Activated naive CD4-positive, alpha-beta T cell treated with Interleukin-2 at 50 U/mL for 16 hours (primary cell): Measurements from ENCODE around the gene PCDHA3.
"Not testable (repeated sequence)": the region's sequence is repeated elsewhere in the genome, so short reads cannot be mapped to it uniquely, and the experiment has no call there.

ENCODE experiments used
- DNase-seq: peaks from one replicate; pipeline ENCODE4 v3.0.0-alpha.2; 2020

PCDHA3 gene

GRCh38 chr5:140800816-140801493 lies at the start of gene PCDHA3:
Gene PCDHA3 (plus strand): TSS chr5:140801057.
- no peak for DNase-seq

GRCh38 chr5:140753561-140753960 lies 47.3 kb upstream of the PCDHA3 start:
- DNase-seq, result no peak

- no peak for DNase-seq
Measured at GRCh38 chr5:140764177-140764973, 36.5 kb upstream of the PCDHA3 start.

GRCh38 chr5:140767444-140767843 lies 33.4 kb upstream of the PCDHA3 start:
- DNase-seq, result no peak

GRCh38 chr5:140780512-140780911 lies 20.3 kb upstream of the PCDHA3 start:
- no peak for DNase-seq

- DNase-seq, result no peak
Measured at GRCh38 chr5:140785905-140786686, 14.8 kb upstream of the PCDHA3 start, which contains the start of gene PCDHA1. Gene PCDHA1 (plus strand): TSS chr5:140786140.

- not testable (repeated sequence) for DNase-seq
Measured at GRCh38 chr5:140787422-140787821, 13.4 kb upstream of the PCDHA3 start.

GRCh38 chr5:140787849-140788504 lies 12.9 kb upstream of the PCDHA3 start:
- DNase-seq, result not testable (repeated sequence)

- DNase-seq, result no peak
Measured at GRCh38 chr5:140791089-140791488, 9.8 kb upstream of the PCDHA3 start.

- no peak for DNase-seq
Measured at GRCh38 chr5:140794595-140795258, 6.1 kb upstream of the PCDHA3 start, which contains the start of gene PCDHA2. Gene PCDHA2 (plus strand): TSS chr5:140794852.

- DNase-seq, result no peak
Measured at GRCh38 chr5:140795259-140795641, 5.6 kb upstream of the PCDHA3 start.

- not testable (repeated sequence) for DNase-seq
Measured at GRCh38 chr5:140796072-140796717, 4.7 kb upstream of the PCDHA3 start.

- DNase-seq, result no peak
Measured at GRCh38 chr5:140796718-140797095, 4.2 kb upstream of the PCDHA3 start.

- DNase-seq, result no peak
Measured at GRCh38 chr5:140801494-140801841, 611 bp downstream of the PCDHA3 start.

- not testable (repeated sequence) for DNase-seq
Measured at GRCh38 chr5:140802381-140802780, 1.5 kb downstream of the PCDHA3 start.

GRCh38 chr5:140802781-140803271 lies 2.0 kb downstream of the PCDHA3 start:
- no peak for DNase-seq

- DNase-seq, result no peak
Measured at GRCh38 chr5:140806834-140807775, 6.2 kb downstream of the PCDHA3 start, which contains the start of gene PCDHA4. Gene PCDHA4 (plus strand): TSS chr5:140807068.

- not testable (repeated sequence) for DNase-seq
Measured at GRCh38 chr5:140808241-140808888, 7.5 kb downstream of the PCDHA3 start.

GRCh38 chr5:140808889-140809291 lies 8.0 kb downstream of the PCDHA3 start:
- DNase-seq, result no peak
